WTC11 (cell line): ENCODE measurements around the gene HIBADH. TPM values are rescaled to one million over a fixed set of nuclear protein-coding genes. Genes with fewer than 3 reads are reported as not detected.

ENCODE experiments used
- ATAC-seq: fragments of 200-7000 bp; cut with Tn5 transposase; 2 replicates; pipeline ENCODE4 v1.10.0; 2021; ENCODE audit warnings: mild to moderate bottlenecking, moderate library complexity
- CTCF ChIA-PET: fragments of 300-600 bp; sonication (Branson Sonifier 250); formaldehyde crosslinking; loops from one replicate; lab custom pipeline; 2021; ENCODE audit warnings: antibody characterized with exemption; lab: Charles Lee
- POLR2A ChIA-PET: fragments of 350-600 bp; sonication (Branson Sonifier 250); formaldehyde crosslinking; loops from one replicate; lab custom pipeline; 2021; ENCODE audit warnings: antibody characterized with exemption; lab: Charles Lee
- DNase-seq: peaks from one replicate; pipeline ENCODE4 v3.0.0; 2021; ENCODE audit warnings: low spot score
- H3K27ac Mint-ChIP-seq: 2 replicates; pipeline ENCODE4 v1.8.0; 2021; ENCODE audit warnings: mixed read lengths
- H3K27me3 Mint-ChIP-seq: 2 replicates; pipeline ENCODE4 v1.8.0; 2021; ENCODE audit warnings: low read depth, mild to moderate bottlenecking, moderate library complexity, mixed read lengths
- H3K36me3 Mint-ChIP-seq: 2 replicates; pipeline ENCODE4 v1.8.0; 2021; ENCODE audit warnings: mixed read lengths
- H3K4me1 Mint-ChIP-seq: 2 replicates; pipeline ENCODE4 v1.8.0; 2022; ENCODE audit warnings: mixed read lengths
- H3K4me3 Mint-ChIP-seq: 2 replicates; pipeline ENCODE4 v1.8.0; 2021; ENCODE audit warnings: mild to moderate bottlenecking, moderate library complexity, mixed read lengths
- H3K9me3 Mint-ChIP-seq: 2 replicates; pipeline ENCODE4 v1.8.0; 2021; ENCODE audit warnings: mixed read lengths
- EMX1 ChIP-seq: fragments of 250-450 bp; sonication (Bioruptor Pico); IDR thresholded peaks from 2 replicates; pipeline ENCODE4 v1.8.0; 2021; ENCODE audit warnings: mild to moderate bottlenecking
- ESRRA ChIP-seq: sonication (generic); formaldehyde crosslinking; IDR thresholded peaks from 2 replicates; pipeline ENCODE4 v1.8.1; 2022; ENCODE audit warnings: mild to moderate bottlenecking, missing genetic modification reagents, borderline replicate concordance
- GABPB1 ChIP-seq: sonication (generic); formaldehyde crosslinking; IDR thresholded peaks from 2 replicates; pipeline ENCODE4 v1.8.1; 2023; ENCODE audit warnings: mild to moderate bottlenecking, missing genetic modification reagents
- GRHL2 ChIP-seq: fragments of 250-450 bp; sonication (Bioruptor Pico); IDR thresholded peaks from 2 replicates; pipeline ENCODE4 v1.8.0; 2022; ENCODE audit warnings: mild to moderate bottlenecking, moderate library complexity; ENCODE audit not compliant: insufficient replicate concordance, severe bottlenecking
- GTF2I ChIP-seq: fragments of 250-450 bp; sonication (Bioruptor Pico); conservative IDR thresholded peaks from 2 replicates; pipeline ENCODE4 v1.4.0; 2021; ENCODE audit warnings: mild to moderate bottlenecking
- JAZF1 ChIP-seq: fragments of 250-450 bp; sonication (Bioruptor Pico); IDR thresholded peaks from 2 replicates; pipeline ENCODE4 v1.9.0; 2021; ENCODE audit warnings: moderate library complexity, mild to moderate bottlenecking, inconsistent platforms
- NFATC4 ChIP-seq: fragments of 250-450 bp; sonication (Bioruptor Pico); IDR thresholded peaks from 2 replicates; pipeline ENCODE4 v1.9.0; 2021; ENCODE audit warnings: mild to moderate bottlenecking
- NR1H2 ChIP-seq: sonication (generic); formaldehyde crosslinking; IDR thresholded peaks from 2 replicates; pipeline ENCODE4 v1.9.0; 2021; ENCODE audit warnings: mild to moderate bottlenecking, moderate library complexity, missing genetic modification reagents
- TEAD4 ChIP-seq: sonication (generic); formaldehyde crosslinking; IDR thresholded peaks from 2 replicates; pipeline ENCODE4 v1.8.0; 2022; ENCODE audit warnings: mild to moderate bottlenecking, missing genetic modification reagents
- ZNF219 ChIP-seq: sonication (generic); formaldehyde crosslinking; IDR thresholded peaks from 2 replicates; pipeline ENCODE4 v1.8.0; 2023; ENCODE audit warnings: missing genetic modification reagents, mild to moderate bottlenecking, borderline replicate concordance
- ZNF416 ChIP-seq: fragments of 250-450 bp; sonication (Bioruptor Pico); IDR thresholded peaks from 2 replicates; pipeline ENCODE4 v1.9.0; 2021; ENCODE audit warnings: mild to moderate bottlenecking, inconsistent platforms
- ZNF671 ChIP-seq: fragments of 250-450 bp; sonication (Bioruptor Pico); IDR thresholded peaks from 2 replicates; pipeline ENCODE4 v1.8.0; 2021; ENCODE audit warnings: mild to moderate bottlenecking
- total RNA-seq: library from RNA; stranded (reverse); gene quantifications from 3 replicates; pipeline ENCODE4 v1.2.3, GENCODE V29; 2021
- TF ChIP-seq, protein P1 (sequence below): sonication (generic); formaldehyde crosslinking; IDR thresholded peaks from 2 replicates; pipeline ENCODE4 v1.8.1; 2022; ENCODE audit warnings: mild to moderate bottlenecking, missing genetic modification reagents, moderate library complexity, borderline replicate concordance
- TF ChIP-seq, protein P2 (sequence below): sonication (generic); formaldehyde crosslinking; IDR thresholded peaks from 2 replicates; pipeline ENCODE4 v1.8.1; 2023; ENCODE audit warnings: mild to moderate bottlenecking, missing genetic modification reagents, moderate library complexity
- TF ChIP-seq, protein P3 (sequence below): fragments of 250-450 bp; sonication (Bioruptor Pico); IDR thresholded peaks from 2 replicates; pipeline ENCODE4 v1.8.0; 2021; ENCODE audit warnings: mild to moderate bottlenecking
- TF ChIP-seq, protein P4 (sequence below): sonication (generic); formaldehyde crosslinking; IDR thresholded peaks from 2 replicates; pipeline ENCODE4 v1.8.0; 2023; ENCODE audit warnings: mild to moderate bottlenecking, missing genetic modification reagents
- TF ChIP-seq, protein P5 (sequence below): fragments of 250-450 bp; sonication (Bioruptor Pico); IDR thresholded peaks from 2 replicates; pipeline ENCODE4 v1.9.0; 2021; ENCODE audit warnings: mild to moderate bottlenecking
- TF ChIP-seq, protein P6 (sequence below): sonication (generic); formaldehyde crosslinking; conservative IDR thresholded peaks from 2 replicates; pipeline ENCODE4 v1.8.1; 2022; ENCODE audit warnings: mild to moderate bottlenecking, missing genetic modification reagents
- TF ChIP-seq, protein P7 (sequence below): sonication (generic); formaldehyde crosslinking; IDR thresholded peaks from 2 replicates; pipeline ENCODE4 v1.8.0; 2023; ENCODE audit warnings: missing genetic modification reagents, mild to moderate bottlenecking, borderline replicate concordance

The HIBADH gene
- total RNA-seq, 1 experiment from 2014 or later = 27.9 TPM

DNA sequence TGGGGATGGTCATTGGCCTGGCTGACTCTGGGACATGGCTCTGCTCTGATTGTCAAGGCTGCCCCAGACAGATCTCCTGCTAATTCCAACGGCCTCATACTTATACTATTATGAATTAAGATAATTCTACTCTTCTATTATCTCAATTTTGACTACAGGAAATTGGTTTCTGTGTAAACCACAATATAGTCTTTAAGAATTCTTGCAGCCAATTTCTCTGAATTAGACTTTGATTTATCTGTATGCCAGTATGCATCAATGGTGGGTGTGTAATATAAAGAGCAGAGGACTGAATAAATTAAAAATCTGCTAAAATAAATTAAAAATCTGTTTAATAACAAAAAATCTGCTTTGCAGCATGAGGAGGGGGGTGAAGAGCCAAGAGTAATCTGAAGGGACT, 27.0 kb downstream of the HIBADH start:
- H3K4me1 Mint-ChIP-seq = peaks cover 29% of the 10 kb centered on the region
- H3K4me3 Mint-ChIP-seq = no peak overlapping the region
- ChIA-PET POLR2A (no interaction called here), CTCF (interaction anchor here (0.6 to 2.7 kb wide), 2 partner anchors 30 to 347 kb away, joined by 3 to 7 read pairs; no protein-coding TSS in a partner anchor)
- H3K27me3 Mint-ChIP-seq = no peaks in the 10 kb centered on the region
- TF ChIP-seq, protein P1, sequence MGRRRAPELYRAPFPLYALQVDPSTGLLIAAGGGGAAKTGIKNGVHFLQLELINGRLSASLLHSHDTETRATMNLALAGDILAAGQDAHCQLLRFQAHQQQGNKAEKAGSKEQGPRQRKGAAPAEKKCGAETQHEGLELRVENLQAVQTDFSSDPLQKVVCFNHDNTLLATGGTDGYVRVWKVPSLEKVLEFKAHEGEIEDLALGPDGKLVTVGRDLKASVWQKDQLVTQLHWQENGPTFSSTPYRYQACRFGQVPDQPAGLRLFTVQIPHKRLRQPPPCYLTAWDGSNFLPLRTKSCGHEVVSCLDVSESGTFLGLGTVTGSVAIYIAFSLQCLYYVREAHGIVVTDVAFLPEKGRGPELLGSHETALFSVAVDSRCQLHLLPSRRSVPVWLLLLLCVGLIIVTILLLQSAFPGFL = no peak
- no peak for TF ChIP-seq GABPB1 (CRISPR knock-in tag)
- TF ChIP-seq, protein P2, sequence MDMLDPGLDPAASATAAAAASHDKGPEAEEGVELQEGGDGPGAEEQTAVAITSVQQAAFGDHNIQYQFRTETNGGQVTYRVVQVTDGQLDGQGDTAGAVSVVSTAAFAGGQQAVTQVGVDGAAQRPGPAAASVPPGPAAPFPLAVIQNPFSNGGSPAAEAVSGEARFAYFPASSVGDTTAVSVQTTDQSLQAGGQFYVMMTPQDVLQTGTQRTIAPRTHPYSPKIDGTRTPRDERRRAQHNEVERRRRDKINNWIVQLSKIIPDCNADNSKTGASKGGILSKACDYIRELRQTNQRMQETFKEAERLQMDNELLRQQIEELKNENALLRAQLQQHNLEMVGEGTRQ (CRISPR knock-in tag) = no peak
- TF ChIP-seq NFATC4 (CRISPR knock-in tag) = no peak
- TF ChIP-seq, protein P3, sequence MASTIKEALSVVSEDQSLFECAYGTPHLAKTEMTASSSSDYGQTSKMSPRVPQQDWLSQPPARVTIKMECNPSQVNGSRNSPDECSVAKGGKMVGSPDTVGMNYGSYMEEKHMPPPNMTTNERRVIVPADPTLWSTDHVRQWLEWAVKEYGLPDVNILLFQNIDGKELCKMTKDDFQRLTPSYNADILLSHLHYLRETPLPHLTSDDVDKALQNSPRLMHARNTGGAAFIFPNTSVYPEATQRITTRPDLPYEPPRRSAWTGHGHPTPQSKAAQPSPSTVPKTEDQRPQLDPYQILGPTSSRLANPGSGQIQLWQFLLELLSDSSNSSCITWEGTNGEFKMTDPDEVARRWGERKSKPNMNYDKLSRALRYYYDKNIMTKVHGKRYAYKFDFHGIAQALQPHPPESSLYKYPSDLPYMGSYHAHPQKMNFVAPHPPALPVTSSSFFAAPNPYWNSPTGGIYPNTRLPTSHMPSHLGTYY (CRISPR knock-in tag) = no peak
- TF ChIP-seq, protein P4, sequence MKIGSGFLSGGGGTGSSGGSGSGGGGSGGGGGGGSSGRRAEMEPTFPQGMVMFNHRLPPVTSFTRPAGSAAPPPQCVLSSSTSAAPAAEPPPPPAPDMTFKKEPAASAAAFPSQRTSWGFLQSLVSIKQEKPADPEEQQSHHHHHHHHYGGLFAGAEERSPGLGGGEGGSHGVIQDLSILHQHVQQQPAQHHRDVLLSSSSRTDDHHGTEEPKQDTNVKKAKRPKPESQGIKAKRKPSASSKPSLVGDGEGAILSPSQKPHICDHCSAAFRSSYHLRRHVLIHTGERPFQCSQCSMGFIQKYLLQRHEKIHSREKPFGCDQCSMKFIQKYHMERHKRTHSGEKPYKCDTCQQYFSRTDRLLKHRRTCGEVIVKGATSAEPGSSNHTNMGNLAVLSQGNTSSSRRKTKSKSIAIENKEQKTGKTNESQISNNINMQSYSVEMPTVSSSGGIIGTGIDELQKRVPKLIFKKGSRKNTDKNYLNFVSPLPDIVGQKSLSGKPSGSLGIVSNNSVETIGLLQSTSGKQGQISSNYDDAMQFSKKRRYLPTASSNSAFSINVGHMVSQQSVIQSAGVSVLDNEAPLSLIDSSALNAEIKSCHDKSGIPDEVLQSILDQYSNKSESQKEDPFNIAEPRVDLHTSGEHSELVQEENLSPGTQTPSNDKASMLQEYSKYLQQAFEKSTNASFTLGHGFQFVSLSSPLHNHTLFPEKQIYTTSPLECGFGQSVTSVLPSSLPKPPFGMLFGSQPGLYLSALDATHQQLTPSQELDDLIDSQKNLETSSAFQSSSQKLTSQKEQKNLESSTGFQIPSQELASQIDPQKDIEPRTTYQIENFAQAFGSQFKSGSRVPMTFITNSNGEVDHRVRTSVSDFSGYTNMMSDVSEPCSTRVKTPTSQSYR (CRISPR knock-in tag) = no peak
- no peak for ATAC-seq
- H3K27ac Mint-ChIP-seq = no peak overlapping the region
- no peak for DNase-seq
- peaks cover 16% of the 10 kb centered on the region for H3K36me3 Mint-ChIP-seq
- peaks cover 4% of the 10 kb centered on the region; the same call in 1 of the 2 replicates for H3K9me3 Mint-ChIP-seq

DNA sequence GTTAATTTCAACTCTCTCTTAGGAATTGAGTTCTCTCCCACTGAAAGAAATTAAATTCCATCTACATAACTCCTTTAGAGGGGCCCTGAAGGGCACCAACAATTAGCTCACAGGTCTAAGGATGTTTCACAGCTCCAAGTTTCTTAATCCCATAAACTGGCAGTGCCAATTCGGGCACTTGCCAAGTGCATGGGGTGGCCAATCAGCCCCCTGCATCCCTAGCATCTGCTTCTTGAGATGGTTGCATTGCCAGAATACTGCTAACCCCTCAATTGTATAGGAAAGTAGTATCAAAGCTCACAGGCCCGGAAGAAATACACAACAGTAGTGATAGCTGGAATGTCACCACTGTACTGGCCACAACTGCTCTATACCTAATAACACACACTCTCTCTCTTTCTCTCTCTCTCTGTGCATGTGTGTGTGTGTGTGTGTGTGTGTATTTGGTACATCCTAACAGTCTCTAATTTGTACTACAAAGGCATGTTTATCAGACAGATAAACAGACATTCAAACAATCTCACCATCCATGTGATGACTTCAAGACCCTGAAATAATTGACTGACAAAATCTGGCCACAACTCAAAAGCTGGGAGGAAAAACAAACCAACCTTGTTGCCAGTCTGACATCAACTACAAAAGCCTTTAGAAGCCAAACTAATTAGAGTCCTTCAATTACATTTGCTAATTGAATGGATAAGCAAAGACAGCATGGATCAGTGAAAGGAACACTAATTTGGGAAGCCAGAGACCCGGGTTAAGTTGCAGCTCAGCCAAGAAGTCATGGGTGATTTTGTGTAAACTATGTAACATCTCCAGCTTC, 27.8 kb downstream of the HIBADH start:
- no peak for DNase-seq
- peaks cover 29% of the 10 kb centered on the region for H3K4me1 Mint-ChIP-seq
- no peaks in the 10 kb centered on the region for H3K27me3 Mint-ChIP-seq
- CTCF ChIA-PET = interaction anchor here (1.0 to 2.7 kb wide), 2 partner anchors 8 to 29 kb away, joined by 3 to 7 read pairs; no protein-coding TSS in a partner anchor
- POLR2A ChIA-PET = no interaction called here
- no peak overlapping the region for H3K27ac Mint-ChIP-seq
- ATAC-seq = no peak
- peaks cover 12% of the 10 kb centered on the region for H3K36me3 Mint-ChIP-seq
- H3K9me3 Mint-ChIP-seq = peaks cover 4% of the 10 kb centered on the region; the same call in 1 of the 2 replicates
- H3K4me3 Mint-ChIP-seq = no peak overlapping the region
- TF ChIP-seq NR1H2 (CRISPR knock-in tag) (no peak), TEAD4 (no peak), GRHL2 (no peak), ESRRA (CRISPR knock-in tag) (no peak), ZNF671 (CRISPR knock-in tag) (no peak), EMX1 (CRISPR knock-in tag) (no peak), ZNF219 (CRISPR knock-in tag) (no peak), ZNF416 (CRISPR knock-in tag) (no peak), GTF2I (CRISPR knock-in tag) (no peak), JAZF1 (CRISPR knock-in tag) (no peak)
- TF ChIP-seq, protein P5, sequence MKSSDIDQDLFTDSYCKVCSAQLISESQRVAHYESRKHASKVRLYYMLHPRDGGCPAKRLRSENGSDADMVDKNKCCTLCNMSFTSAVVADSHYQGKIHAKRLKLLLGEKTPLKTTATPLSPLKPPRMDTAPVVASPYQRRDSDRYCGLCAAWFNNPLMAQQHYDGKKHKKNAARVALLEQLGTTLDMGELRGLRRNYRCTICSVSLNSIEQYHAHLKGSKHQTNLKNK (CRISPR knock-in tag) = no peak
- TF ChIP-seq, protein P6, sequence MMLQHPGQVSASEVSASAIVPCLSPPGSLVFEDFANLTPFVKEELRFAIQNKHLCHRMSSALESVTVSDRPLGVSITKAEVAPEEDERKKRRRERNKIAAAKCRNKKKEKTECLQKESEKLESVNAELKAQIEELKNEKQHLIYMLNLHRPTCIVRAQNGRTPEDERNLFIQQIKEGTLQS (CRISPR knock-in tag) = no peak
- TF ChIP-seq, protein P7, sequence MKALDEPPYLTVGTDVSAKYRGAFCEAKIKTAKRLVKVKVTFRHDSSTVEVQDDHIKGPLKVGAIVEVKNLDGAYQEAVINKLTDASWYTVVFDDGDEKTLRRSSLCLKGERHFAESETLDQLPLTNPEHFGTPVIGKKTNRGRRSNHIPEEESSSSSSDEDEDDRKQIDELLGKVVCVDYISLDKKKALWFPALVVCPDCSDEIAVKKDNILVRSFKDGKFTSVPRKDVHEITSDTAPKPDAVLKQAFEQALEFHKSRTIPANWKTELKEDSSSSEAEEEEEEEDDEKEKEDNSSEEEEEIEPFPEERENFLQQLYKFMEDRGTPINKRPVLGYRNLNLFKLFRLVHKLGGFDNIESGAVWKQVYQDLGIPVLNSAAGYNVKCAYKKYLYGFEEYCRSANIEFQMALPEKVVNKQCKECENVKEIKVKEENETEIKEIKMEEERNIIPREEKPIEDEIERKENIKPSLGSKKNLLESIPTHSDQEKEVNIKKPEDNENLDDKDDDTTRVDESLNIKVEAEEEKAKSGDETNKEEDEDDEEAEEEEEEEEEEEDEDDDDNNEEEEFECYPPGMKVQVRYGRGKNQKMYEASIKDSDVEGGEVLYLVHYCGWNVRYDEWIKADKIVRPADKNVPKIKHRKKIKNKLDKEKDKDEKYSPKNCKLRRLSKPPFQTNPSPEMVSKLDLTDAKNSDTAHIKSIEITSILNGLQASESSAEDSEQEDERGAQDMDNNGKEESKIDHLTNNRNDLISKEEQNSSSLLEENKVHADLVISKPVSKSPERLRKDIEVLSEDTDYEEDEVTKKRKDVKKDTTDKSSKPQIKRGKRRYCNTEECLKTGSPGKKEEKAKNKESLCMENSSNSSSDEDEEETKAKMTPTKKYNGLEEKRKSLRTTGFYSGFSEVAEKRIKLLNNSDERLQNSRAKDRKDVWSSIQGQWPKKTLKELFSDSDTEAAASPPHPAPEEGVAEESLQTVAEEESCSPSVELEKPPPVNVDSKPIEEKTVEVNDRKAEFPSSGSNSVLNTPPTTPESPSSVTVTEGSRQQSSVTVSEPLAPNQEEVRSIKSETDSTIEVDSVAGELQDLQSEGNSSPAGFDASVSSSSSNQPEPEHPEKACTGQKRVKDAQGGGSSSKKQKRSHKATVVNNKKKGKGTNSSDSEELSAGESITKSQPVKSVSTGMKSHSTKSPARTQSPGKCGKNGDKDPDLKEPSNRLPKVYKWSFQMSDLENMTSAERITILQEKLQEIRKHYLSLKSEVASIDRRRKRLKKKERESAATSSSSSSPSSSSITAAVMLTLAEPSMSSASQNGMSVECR (CRISPR knock-in tag) = no peak
- TF ChIP-seq, protein P4 (CRISPR knock-in tag) = no peak
